ENCODE data around the gene GLB1L2.

GLB1L2 gene

DNA sequence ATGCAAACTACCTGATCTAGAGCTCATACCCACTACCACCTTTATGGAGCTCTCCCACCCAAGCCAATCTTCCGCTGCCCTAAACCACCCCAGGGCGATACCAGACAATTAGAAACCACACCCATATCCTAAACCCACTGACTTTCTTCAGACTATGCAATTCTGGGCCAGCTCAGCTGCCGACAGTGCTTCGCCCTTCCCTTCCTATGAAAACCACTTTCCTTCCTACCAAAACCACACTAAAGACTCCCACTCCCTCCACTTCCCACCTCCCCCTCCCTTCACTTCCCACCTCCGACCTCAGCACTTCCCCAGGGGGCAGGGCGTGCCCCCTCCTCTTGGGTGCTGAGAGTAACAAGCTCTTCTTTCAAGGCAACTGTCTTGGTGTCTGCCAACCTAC, 55.2 kb downstream of the GLB1L2 start:
- DNase-seq (ENCODE audit: low read depth): no peak

DNA sequence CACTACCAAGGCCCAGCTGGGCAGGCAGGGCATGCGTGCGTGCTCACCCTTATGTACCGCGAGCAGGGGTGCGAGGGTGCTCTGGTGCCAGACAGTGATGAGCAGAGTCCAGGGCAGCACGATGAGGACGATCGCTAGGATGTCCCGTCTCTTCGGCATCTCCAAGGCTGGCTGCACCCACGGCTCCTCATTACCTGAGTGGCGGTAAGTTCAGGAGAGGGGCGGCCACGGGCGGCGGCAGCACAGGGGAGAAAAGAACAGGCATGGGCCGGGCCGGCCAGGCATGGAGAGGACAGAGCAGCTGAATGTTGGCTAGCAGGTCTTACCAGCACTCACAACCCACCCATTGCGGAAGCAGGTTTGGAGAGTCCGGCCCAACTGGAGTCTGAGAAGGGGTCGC, 55.7 kb downstream of the GLB1L2 start:
- no peak for DNase-seq (ENCODE audit: low read depth)

DNA sequence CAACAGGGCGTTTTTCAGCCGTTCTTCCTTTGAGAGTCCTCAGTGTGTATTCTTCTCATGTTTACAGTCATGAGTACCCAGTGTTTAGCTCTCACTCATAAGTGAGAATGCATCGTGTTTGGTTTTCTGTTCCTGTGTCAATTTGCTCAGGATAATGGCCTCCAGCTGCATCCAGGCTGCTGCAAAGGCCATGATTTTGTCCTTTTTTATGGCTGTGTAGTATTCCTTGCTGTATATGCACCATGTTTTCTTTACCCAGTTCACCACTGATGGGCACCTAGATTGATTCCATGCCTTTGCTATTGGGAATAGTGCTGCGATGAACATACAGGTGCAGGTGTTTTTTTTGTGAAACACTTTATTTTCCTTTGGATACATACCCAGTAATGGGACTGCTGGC, 56.8 kb downstream of the GLB1L2 start:
- DNase-seq (ENCODE audit: low read depth): no peak

DNA sequence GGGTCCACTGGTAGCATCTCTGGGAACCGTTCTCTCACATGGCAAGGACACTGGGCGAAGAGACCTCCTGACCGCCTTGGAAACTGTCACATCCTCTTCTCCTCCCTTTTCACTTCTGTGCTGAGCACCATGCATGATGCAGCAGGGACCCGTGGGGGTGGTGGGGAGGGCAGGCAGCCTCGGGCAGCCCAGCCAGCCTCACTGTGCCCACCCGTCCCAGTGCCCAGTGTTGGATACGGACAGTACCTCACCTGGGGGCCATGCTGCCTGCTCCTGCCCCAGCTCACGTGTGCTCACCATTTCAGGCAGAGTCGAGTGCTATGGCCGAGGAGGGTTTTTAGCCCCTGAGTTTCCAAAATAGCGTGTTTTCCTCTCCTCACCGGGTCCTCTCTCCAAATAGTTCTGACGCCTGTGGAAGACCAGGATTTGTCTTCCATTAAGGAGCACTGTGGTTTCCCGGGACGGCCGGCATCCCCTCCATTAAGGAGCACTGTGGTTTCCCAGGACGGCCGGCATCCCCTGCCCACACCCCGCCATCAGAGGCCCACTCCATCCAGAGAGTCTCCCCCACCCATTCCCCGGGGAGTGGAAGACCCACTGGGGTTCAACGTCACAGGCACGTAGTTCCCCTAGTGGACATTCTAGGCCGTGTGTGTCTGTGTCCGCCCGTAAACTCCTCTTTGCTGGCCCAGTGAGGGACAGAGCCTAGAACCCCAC, 57.8 kb downstream of the GLB1L2 start:
- no peak for DNase-seq (ENCODE audit: low read depth)

DNA sequence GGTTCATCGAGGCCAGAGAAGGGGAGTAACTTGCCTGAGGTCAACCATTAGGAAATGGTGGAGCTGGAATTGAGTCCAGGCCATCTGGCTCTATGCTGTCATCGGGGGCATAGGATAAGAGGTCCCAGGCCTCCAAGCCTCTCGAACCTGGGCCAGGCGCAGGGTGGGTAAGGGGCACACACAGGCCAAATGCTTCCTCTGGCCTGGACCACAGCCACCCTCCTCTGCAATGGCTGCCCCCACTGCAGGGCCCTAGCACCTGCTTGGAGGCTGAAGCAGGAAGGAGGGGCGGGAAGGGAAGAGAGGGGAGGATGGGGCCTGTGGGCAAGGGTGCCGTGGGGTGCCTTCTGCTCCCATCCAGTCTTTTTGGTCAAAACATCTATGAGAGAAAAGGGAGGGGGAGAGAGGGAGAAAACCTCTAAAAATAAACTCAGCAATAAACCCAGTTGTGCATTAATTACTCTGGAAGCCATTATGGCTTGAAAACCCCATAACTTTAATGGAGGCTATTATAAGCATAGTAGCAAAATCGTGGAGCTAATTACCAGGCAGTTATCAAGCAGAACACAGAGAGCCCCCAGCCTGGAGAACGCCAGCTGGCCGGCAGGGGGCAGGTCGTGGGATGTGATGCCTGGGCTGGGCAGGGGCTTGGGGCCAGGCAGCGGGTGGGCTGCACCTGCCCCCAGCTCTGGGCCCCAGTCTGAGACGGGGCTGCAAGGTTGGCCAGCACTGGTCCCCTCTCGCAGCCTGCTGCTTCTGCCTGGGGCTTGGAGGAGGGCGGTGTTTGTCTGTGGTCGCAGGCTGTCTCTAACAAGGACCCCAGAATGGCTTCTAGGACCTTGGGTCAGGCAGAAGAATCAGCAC, 59.1 kb downstream of the GLB1L2 start:
- no peak for DNase-seq (ENCODE audit: low read depth)

DNA sequence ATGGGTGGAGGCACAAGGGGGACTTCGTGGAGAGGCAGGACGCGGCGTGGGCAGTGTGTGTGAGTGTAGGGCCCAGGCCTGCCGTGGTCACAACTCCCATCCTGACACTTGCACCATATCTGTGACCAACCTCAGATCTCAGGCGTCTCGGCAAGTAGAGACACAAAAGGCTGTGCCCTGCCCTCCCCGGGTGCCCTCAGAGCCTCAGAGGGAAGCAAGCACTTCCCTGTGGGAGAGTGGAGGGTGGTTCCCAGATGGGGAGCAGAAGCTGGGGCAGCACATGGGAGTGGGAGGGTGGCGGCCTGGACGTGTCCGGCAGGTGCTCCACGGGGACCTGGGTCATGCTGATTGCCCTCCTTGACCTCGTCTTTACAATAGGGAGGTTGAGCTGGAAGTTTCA, 59.9 kb downstream of the GLB1L2 start:
- DNase-seq (ENCODE audit: low read depth): no peak

DNA sequence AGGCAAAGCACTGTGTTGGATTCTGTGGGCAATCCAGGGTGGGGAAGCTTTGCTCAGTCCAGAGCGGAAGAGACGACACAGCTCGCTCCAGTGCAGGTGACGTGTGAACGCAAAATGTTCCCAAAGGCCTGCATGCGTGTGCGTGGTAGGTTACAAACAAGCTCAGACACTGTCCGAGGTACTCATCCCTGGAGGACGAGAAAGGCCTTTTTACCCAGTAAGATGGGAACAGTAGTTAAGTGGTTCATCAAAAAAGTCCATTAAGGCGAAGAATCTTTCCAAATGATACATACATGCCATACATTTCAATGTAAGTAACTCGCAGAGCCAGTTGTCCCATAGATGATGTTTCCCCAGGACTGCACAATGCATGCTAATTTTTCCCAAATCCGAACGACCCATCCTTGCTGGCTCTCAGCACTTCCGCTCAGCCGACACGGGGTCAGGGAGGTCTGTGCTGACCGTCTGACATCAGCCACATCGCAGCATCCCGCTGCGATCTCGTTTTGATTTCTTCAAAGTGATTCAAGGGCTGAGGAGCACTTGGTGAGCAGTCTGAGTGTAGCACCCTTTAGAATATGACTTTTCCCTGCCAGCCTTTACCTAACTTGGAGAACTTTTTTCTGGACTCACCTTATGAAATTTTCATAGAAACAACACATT, 61.3 kb downstream of the GLB1L2 start:
- no peak for DNase-seq (ENCODE audit: low read depth)

DNA sequence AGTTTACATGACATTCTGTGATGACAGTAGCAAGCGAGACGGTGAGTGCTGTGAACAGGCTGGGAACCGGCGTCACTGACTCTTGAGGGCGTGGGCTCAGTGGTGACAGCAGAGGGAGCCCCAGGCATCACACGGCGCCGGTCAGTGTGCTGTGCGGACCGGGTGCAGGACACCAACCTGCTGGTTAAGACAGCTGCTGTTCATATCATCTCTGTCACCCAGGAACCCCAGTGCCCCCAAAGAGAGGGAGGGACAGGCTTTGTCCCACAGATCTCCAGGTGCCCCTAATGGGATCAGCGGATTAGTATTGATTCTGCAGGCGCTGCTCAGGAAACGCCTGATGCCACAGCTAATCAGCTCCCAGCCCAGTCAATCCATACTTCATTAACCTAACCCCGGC, 61.9 kb downstream of the GLB1L2 start:
- DNase-seq (ENCODE audit: low read depth): no peak

DNA sequence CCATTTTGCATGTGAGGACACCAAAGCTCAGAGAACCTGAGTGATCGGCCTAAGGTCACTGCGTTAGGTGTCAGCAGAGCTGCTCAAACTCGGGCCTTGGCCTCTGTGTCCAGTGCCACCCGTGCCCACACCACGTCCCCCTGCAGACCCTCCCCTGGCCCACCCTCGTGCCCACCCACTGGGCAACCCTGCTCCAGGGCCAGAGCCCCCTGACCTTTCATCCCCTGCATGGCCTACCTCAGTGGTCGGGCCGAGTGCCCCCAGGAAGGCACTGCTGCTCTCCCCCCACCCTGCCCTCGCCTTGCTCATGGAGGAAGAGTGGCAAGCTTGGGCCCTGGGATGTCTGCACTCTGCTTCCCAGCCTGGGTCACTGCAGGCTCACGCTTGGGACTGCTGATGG, 62.5 kb downstream of the GLB1L2 start:
- no peak for DNase-seq (ENCODE audit: low read depth)

DNA sequence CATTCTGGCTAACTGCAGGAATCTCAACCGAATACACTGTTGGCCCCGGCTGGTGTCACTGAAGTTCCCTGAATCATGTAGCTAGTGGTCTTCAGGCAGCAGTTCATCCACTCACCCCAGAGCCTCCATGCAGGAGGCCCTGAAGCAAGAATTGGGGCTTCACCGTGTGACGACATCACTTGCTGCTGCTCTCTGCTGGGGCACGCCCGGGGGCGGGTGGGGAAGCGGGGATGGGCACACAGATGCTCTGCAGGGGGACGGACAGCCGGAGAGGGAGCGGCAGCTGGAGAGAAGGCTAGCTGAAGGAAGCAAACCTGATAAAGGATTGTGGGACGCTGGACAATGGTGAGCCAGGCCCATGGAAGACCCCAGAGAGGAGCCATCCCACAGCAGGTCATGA, 63.2 kb downstream of the GLB1L2 start:
- DNase-seq (ENCODE audit: low read depth): no peak

DNA sequence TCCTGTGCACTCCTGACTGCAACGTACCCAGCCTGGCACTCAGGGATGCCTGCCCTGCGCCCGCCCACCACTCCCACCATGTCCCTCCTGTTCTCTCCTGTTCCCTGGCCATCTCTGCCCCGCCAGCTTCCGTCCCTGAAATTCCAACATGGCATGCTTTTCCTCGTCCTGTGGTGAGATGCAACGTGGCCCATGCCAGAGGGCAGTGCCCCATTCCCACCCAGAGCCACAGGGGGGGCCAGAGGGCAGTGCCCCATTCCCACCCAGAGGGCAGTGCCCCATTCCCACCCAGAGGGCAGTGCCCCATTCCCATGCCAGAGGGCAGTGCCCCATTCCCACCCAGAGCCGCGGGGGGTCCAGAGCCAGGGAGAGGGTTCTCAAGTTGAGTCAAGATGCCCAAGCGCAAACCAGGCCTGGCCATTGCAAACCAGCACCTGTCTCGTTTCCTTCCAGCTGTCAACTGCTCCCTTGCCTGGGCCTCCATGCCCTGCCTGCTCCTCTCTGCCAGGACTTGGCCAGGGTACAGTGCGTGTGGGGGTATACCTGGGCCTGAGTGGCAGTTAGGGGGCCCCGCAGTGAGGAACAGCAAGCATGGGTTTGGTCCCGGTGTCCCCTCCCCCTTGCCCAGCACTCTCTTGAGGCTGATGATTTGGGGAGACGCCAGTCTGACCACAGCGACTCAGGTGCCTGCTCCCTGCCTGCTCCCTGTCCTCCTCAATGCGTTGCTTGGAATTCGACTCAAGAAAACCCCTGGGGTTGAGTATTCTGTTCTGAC, 65.7 kb downstream of the GLB1L2 start:
- no peak for DNase-seq (ENCODE audit: low read depth)

DNA sequence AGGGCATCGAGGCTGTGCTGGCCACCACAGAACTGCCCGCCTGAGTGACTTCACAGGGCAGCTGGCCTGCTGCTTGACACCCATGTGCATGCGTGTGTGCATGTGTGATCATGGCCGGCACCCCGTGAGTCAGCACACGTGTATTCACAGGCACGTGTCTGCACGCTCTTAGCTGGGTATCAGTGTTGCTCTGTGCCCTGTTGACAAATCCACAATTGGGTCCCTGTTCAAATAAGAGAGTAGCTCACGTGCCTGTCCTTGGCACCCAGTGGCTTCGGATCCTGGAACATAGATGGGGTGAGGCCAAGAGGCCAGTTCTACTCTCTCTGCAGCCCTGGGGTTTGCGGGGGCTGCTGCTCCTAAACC, 66.3 kb downstream of the GLB1L2 start:
- no peak for DNase-seq (ENCODE audit: low read depth)

DNA sequence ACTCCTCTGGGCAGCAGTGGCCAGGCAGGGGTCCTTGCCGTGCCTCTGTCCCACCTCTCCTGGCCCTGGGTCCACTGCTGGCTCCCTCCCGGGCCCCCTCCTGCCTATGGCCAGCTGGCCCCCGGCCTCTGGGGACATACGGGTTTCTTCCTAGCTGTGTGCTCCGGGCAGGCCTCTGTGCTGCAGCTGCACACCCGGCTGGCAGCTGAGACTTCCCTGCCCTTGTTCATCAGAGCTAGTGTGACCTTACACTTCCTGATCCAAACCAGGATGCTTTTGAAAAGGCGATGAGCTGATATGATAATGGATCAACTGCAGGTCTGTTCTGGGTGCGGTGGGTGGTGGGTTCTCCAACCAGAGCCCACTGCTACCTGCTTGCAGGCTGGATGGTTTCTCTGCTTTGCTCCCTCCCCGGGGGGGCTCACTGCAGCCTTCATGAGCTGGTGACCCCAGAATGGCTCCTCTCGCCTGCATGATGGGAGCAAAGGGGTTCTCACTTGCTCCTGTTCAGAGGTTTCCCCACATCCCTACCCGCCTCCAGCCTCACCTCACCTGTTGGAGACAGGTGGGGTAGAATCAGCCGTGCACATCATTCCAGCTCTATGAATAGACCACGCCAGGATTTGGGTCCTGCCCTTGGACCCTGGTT, 67.0 kb downstream of the GLB1L2 start:
- DNase-seq (ENCODE audit: low read depth): no peak

DNA sequence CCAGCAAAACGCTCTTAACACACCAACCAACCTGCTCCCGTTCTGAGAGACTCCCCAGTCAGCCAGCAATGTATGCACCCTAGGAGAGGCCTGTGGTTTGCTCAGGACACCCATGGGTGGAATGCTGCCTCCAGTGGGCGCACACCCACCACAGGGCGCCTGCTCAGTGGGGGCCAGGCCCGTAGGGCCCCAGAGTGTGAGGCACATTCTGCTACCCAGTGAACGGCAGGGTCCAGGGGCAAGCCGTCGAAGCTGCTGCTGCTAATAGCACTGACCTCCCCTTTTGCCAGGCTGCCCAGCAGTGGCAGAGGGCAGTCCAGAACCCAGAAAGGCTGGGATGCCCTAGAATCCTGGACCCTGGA, 67.5 kb downstream of the GLB1L2 start:
- DNase-seq (ENCODE audit: low read depth): no peak

DNA sequence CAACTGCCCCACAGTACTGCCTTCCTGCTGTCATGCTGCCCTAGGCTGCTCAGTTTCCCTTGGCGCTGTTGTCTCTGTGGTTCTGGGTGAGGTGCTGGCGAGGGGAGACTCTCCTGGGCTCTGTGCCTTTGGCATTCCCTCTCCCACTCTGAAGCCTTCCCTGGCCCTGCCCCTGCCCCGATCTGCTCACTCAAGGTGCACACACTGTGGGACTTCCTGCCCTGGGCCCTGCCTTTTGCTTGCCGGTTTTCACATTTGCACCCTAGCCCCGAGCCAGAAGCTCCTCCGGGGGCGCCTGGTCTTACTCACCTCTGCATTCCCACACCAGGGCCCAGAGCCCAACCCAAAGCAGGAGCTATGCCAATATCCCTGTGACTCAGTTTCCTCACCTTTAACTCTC, 68.2 kb downstream of the GLB1L2 start:
- DNase-seq (ENCODE audit: low read depth): no peak

DNA sequence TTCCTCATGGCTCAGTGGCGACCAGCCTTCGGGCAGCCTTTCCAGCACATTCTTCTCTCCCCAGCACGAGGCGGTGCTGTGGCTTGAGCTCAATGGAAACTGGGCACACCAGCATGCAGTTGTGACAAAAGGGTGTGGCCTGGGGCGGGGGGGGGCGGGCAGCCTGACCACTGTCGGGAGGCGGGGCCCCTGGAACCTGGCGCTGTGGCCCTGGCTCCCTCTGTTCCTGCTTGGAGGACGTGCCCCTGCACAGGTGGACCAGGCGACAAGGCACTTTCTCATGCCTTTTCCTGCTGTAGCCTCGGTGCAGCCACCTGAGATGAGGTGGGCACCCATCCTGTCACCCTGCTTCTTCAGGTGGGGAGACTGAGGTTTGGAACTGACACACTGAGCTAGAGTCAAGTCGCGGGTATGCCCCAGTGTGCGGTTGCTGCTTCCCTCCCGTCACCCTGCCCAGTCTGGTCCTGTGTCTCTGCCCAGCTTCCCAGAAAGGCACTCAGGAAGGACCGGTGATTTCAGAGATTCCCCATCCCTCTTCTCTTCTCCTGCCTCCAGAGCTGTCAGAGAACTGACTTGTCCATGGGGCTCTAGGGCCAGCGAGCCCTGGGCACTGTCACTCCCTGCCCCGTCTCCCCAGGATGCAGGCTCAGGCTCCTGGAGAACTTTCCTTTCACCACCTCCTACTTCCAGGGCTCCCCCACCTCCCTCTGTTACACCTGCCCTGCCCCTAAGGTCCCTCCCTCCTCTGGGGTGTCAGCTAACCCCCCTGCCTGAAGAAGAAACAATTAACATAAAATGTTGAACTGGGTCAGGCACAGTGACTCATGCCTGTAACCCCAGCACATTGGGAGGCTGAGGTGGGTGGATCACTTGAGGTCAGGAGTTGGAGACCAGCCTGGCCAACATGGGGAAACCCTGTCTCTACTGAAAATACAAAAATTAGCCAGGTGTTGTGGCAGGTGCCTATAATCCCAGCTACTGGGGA, 70.3 kb downstream of the GLB1L2 start:
- DNase-seq (ENCODE audit: low read depth): no peak

DNA sequence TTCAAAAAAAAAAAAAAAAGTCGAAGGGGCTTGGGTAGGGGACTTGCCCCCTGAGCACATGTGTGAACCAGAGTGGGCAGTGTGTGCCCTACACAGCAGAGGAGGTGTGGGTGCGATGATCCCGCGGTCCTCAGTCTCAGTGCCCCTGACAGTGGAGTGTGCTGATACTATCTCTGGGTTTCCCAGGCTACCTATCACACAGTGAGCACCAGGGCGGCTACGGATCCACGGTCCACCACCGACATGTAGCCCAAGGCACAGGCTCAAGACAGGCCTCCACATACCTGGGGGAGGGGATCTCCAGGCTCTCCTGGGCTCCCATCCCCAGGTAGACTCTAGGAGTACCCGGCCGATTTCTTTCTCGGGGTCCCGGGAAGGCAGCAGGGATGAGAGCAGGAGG, 71.1 kb downstream of the GLB1L2 start:
- no peak for DNase-seq (ENCODE audit: low read depth)

DNA sequence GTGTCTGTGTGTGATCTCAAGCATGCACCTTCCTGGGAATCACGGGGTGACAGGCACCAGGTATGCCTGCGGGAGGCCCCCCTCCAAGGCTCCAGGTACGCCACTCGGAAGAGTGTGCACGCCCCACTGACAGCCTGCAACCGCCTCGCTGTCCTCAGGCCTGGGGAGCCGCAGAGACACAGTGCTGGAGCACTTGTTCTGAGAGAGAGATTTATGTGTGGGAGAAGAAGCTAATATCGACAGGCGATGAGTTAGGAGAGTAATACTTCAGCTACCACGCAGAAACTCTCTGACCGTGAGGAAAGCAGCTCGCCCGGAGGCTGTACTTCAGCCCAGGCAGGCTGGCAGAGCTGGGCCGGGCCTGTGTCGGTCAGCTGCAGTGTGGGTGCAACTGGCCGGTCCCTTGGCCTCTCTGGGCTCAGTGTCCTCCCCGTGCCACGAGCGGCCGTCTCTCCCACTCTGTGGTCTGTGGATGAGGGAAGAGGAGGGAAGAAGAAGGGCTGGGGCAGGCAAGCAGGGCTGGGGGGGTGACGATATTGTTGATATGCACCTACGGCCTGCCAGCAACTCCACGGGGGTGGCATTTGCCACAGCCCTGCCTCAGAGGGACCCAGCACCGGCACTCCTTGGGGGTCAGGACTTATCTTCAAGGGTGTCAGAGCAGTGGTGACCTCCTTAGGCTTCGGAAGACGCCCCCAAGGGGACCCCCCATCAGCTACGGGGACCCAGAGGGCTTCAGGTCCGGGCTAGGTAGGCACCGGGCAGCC, 73.0 kb downstream of the GLB1L2 start:
- no peak for DNase-seq (ENCODE audit: low read depth)

DNA sequence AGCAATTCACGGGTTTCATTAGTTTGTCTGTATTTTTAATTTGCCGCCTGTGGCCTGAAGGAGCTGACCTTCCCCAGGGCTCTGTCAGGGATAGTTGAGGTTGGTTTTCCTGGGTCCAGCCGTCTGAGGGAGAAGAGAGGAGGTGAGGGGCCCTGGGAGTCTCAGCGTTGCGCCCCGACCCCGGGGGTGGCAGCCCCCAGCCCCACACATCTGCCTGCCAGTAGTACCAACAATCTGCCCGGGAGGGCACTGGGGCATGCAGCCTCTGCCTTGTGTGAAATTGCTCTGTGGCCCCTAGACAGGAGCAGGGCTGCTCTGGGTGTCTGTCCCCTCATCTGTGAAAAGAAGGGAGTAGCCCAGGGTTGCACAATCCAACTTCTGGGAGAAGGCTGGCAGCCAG, 73.6 kb downstream of the GLB1L2 start:
- DNase-seq (ENCODE audit: low read depth): no peak

DNA sequence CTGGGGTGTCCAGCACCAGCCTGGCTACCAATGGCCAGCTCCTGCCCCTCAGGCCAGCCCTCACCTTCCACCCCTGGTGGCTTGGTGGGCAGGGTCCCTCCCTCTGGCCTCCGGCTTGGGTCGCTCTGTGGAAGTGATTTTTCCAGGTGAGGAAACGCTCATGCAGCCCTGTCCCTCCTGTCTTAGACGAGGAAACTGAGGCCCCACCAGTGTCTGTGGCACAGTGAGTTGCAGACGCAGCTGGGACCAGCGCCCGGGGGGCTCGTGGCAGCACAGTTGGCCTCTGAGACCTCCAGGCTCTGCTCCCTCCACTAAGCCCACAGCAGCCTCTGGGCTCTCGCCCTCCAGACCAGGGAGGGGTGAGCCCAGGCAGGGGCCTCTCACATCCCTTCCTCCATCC, 74.1 kb downstream of the GLB1L2 start:
- DNase-seq (ENCODE audit: low read depth): no peak

All from GM04503 (cell line).